Raji (cell line): ENCODE results near the gene STYXL2.

Experiments
- POLR2A ChIP-seq: IDR thresholded peaks from 2 replicates; pipeline ENCODE4 v1.6.1; 2011; ENCODE audit warnings: low read depth, low read length, control low read depth; ENCODE audit not compliant: insufficient read depth

STYXL2 gene

GRCh38 chr1:167067904-167068303 is 26.0 kb upstream of the STYXL2 start:
- TF ChIP-seq POLR2A = no peak

DNA sequence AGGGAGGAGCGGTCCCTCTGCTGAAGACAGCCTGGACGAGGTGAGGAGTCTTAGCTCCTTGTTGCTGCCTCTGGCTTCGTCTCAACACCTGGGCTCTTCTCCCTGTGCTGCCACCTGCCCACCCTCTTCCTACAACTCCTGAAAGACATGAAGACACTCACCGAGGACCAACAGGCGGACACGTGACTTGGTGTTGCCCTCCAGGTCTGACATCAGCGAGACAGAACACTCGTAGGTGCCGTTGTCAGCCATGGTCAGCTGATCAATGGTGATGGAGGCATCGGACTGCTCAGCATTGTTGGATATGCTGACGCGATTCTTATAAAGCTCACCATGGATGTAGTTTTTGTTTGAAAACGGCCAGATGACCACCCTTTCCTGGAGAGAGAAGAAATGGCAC is 25.1 kb upstream of the STYXL2 start:
- no peak for TF ChIP-seq POLR2A

DNA sequence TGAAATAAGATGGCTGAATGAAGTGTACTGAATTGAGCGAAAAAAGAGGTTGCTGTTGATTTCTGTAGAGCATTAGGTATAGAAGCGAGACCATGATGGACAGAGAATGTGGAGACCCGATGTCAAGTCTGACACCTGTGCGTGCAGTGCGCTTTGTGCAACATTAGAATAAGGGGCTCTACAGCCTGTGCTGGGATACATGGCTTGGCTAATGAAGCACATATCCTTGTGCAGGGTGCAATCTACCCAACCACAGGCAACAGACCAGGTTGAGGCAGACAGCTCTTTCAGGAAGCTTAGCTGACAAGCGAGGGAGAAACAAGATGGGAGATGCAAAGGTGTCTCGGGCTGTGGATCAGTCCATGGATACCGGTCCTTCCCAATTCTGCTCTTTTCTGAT is 22.6 kb upstream of the STYXL2 start:
- no peak for TF ChIP-seq POLR2A

DNA sequence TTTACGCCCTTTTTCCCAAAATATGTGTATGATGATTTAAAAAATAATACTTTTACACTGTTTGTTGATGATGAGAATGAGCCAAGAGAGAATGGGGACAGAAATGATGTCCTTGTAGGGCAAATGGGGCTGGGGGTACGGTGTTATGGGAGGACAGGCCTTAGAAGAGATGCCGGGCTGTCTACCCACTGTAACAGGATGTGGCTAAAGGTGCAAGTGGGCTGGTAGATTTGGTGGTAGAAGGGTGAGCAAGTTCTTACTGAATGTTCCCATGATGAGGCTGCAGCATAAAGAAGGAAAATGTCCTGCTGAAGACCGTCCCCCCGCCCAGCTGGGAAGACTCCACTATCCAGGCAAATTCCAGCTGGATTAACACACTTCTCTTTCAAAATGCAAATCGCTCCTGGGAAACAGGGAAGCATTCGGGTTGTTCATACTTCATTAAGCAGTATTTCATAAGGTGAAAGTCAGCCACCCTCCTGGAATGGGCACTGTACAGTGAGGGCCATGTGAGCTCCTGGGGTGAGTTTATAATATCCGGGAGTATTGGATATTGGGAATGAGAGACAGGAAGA is 17.7 kb upstream of the STYXL2 start:
- TF ChIP-seq POLR2A = no peak

GRCh38 chr1:167077128-167077867 is 16.6 kb upstream of the STYXL2 start:
- TF ChIP-seq POLR2A = no peak

DNA sequence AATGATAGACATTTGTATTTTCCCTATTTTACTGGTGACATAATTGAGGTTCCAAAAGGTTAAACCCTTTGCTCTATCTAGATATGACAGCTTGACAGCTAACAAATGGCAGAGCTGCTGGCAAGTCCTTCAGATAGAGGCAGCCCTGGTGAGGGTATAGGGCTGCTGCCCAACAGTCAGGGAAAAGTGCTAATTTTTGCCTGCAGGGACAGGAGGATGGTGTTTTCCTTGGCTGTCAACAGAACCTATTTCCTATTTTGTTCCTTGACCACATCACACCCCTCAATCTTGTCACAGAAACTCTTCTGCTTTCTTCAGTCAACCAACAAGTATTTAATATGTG is 16.0 kb upstream of the STYXL2 start:
- TF ChIP-seq POLR2A = no peak

GRCh38 chr1:167081594-167082156 is 12.2 kb upstream of the STYXL2 start:
- TF ChIP-seq POLR2A = no peak

DNA sequence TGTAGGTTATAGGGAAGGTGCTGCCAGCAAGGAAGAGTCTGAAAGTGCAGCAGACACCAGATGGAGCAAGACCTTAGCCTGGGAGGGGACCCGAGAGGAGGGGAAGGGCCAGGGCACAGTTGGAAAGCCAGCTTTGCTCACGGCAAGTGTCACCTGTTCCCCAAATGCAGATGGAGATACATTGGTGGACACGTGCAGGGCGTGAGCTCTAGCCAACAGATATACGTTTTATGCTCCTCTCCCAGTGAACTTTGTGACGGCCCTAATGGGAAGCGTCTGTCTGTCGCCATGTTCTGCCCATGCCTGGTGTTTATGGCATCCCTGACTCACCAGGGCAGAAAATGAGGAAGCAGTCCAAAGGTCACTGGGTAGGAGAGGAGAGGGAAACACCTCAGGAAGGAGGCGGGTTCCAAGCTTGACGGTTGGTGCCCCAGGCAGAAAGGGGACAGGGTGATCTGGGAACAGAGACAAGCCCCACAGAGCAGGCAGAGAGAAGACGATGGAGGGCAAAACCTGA is 11.3 kb upstream of the STYXL2 start:
- TF ChIP-seq POLR2A = no peak

DNA sequence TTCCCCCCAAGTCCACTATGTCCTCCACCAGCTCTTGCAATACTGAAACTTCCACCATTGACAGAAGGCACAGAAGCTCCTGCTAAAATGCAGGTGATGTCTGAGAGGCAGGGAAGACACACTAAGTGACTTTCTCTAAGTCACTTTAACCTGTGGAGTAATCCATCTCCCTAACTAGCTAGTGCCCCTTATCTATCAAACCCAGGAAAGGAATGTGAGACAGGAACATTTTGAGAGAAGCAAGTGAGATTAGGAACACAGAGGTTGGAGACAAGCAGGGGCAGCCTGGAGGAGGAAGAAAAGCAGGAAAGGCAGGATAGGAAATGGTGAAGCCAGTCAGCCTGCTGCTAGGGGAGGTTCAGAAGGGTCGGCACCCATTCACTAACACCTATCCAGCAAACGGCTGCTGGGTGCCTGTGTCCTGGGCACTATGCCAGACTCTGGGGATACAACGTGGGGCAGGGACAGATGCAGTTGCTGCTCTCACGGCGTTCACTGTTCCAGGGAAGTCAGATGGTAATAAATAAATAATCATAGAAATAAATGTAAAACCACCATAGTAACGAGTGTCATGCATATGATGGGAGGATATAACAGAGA is 10.7 kb upstream of the STYXL2 start:
- TF ChIP-seq POLR2A = no peak

DNA sequence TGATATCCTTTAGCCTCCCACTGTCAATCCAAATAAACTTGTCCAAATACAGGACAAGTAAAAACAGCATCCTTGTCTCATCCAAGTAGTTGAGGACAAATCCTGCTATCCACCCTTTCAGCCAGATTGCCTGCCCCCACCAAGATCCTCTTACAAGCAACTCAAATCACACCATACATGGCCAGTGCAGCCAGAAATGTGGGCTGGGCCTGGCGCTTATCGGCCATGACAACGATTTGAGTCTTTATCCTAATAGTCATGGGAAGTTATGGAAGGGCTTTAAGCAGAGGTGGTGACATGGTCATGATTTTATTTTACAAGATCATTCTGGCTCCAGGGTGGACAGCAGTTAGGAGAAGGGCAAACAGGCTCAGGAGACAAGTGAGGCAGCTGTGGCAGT is 10.0 kb upstream of the STYXL2 start:
- TF ChIP-seq POLR2A = no peak

DNA sequence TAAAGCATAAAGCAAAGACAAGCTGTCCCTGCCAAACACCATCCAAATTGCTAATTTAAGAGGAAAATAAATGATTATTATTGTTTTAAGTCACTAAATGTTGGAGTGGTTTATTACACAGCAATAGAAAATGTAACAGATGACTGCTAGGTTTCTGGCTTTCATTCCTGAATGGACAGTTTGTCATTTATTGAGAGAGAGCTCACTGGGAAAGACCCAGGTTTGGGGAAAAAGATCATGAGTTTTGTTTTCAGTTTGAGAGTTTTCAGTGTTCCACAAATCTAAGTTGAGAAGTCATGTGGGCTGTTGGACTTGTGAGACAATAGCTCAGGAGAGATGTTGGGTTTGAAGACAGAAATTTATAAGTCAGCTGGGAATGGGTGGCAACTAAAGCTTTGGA is 9.1 kb upstream of the STYXL2 start:
- TF ChIP-seq POLR2A = no peak

DNA sequence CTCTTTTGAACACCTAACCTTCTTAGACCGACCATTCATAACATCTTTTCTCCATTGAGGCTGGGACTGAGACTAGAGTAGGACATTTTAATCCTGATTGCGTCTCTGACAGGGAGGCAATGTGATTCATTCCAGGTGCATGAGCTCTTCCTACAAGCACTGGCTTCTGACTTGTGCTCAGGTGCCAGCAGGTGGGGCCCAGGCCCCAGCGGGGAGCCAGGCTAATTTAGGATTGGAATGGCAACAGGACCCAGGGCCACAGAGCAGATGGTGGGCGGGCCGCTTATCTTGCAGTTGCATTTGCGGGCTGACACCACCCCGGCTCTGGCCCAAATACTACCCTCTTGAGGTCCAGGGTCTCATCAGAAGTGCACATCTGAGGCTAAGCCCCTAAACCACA is 7.8 kb upstream of the STYXL2 start:
- TF ChIP-seq POLR2A = no peak

DNA sequence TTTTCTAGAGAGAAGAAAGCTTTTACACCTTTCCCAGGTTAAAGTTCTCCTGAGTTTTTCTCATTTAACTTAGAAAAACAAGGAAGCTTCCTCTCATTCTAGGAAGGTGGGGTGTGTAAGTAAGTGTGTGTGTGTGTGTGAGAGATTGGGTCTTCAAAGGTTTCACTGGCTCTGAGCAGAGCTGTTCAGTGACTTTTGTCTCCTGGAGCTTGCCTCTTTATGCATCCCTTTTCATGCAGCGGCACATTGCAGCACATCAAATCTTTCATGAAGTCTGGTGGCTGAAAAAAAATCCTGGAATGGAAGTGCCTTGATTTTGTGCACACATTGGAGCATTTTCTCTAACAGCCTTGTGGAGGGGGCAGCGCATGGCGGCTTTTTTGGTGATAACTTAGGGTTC is 7.1 kb upstream of the STYXL2 start:
- no peak for TF ChIP-seq POLR2A

GRCh38 chr1:167088746-167089417 is 5.0 kb upstream of the STYXL2 start:
- no peak for TF ChIP-seq POLR2A

GRCh38 chr1:167089939-167090313 is 3.9 kb upstream of the STYXL2 start:
- TF ChIP-seq POLR2A = no peak
